ENCODE results near the gene NSMCE4A.
"Not testable (repeated sequence)": the region's sequence is repeated elsewhere in the genome, so short reads cannot be mapped to it uniquely, and the experiment has no call there.

The NSMCE4A gene

DNA sequence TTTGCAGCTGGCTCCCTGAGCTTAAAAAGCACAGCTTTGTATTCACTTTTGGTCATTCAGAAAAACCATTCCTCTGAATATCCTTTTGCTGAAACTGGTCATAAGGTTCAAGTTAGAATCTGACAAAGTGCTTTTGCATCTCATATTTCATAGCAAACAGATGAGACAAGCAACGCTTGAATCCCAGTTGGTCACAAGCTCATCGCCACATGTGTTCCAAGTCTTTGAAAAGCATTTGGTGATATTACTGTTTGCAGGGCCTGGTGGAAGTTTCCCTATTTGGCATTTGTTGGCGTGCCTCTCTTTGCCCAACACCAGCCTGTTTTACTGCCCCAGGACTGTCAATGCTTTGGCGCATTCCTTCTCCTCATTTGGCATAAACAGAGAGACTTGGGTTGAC, 24.3 kb upstream of the NSMCE4A start:
- peaks cover 4 to 11% of the 10 kb centered on the region in 2 experiments for H3K27me3 ChIP-seq (ENCODE audit: control insufficient read depth in 1 of 2, insufficient read depth in 1 of 2, low read length in 2 of 2)

DNA sequence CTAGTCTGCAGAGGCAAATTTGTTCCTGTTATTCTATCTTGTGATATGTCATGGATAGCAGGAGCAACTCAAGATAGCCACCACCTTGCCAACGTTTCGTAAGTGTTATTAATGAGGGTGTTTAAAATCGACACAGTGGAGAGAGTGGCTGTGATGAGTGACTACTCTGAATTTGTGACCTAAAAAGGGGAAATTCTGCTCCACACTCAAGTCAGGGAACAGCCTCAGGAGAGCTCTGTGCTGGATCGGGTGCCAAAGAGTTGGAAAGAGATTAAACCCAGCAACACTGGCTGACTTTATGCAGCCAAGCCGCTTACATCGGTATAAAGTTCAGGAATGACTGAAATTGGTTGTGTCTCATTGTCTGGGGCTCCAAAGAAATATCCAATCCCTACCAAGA, 23.4 kb upstream of the NSMCE4A start:
- H3K27me3 ChIP-seq (ENCODE audit: control insufficient read depth in 1 of 2, insufficient read depth in 1 of 2, low read length in 2 of 2), result peaks cover 4 to 11% of the 10 kb centered on the region in 2 experiments
- no peak overlapping the region for H2BK12ac ChIP-seq (ENCODE audit: low read length in 2 of 2)
- H3K23ac ChIP-seq (ENCODE audit: low read length in 2 of 2), result no peak overlapping the region
- H3K79me1 ChIP-seq (replicated peaks; ENCODE audit: low read length, poor library complexity, severe bottlenecking), result no peaks in the 10 kb centered on the region
- peak overlapping the region in 1 of 2 experiments; percentile 57 for H3K4me3 ChIP-seq (ENCODE audit: insufficient read depth in 1 of 2, low read depth in 1 of 2, low read length in 2 of 2)
- H3K36me3 ChIP-seq (ENCODE audit: control insufficient read depth in 1 of 2, insufficient read depth in 2 of 2, low read depth in 1 of 2, low read length in 2 of 2), result no peaks in the 10 kb centered on the region
- H2BK120ac ChIP-seq (ENCODE audit: low read depth, low read length), result no peak overlapping the region
- no peak overlapping the region for H3K27ac ChIP-seq (ENCODE audit: low read length, poor library complexity, severe bottlenecking)
- H3K9ac ChIP-seq (ENCODE audit: low read length), result peak overlapping the region; percentile 62
- 92% methylated on average over 6 of the region's 6 CpGs for WGBS
- H3K9me3 ChIP-seq (ENCODE audit: control insufficient read depth, low read length), result peaks cover 16% of the 10 kb centered on the region
- H3K18ac ChIP-seq (ENCODE audit: low read depth in 1 of 2, low read length in 2 of 2), result no peak overlapping the region
- no peak overlapping the region for H2BK15ac ChIP-seq (ENCODE audit: low read depth, poor library complexity, severe bottlenecking)
- no peaks in the 10 kb centered on the region for H3K4me1 ChIP-seq (ENCODE audit: control insufficient read depth, insufficient read depth, low read depth, low read length)
- H4K91ac ChIP-seq (ENCODE audit: low read length), result no peak overlapping the region
- H2BK5ac ChIP-seq (ENCODE audit: low read depth, low read length, poor library complexity, severe bottlenecking), result no peak overlapping the region
- no peak overlapping the region for H2AFZ ChIP-seq (ENCODE audit: low read depth, low read length)
- no peak overlapping the region for H4K8ac ChIP-seq (ENCODE audit: low read length)
- no peak overlapping the region for H2AK5ac ChIP-seq (ENCODE audit: low read length, severe bottlenecking)
- no peak overlapping the region for H3K14ac ChIP-seq (ENCODE audit: low read length in 2 of 2)
- DNase-seq, result no peak
- no peak overlapping the region for H3K4me2 ChIP-seq (ENCODE audit: low read length, poor library complexity, severe bottlenecking)
- no peak overlapping the region for H3K4ac ChIP-seq (ENCODE audit: low read depth in 1 of 2, low read length in 2 of 2)

More for the DNA sequence above, 24.3 kb upstream of the NSMCE4A start:
- no peak overlapping the region for H2BK120ac ChIP-seq (ENCODE audit: low read depth, low read length)
- H3K4ac ChIP-seq (ENCODE audit: low read depth in 1 of 2, low read length in 2 of 2), result no peak overlapping the region
- H4K8ac ChIP-seq (ENCODE audit: low read length), result no peak overlapping the region
- DNase-seq, result no peak
- H2AK5ac ChIP-seq (ENCODE audit: low read length, severe bottlenecking), result no peak overlapping the region
- no peaks in the 10 kb centered on the region for H3K36me3 ChIP-seq (ENCODE audit: control insufficient read depth in 1 of 2, insufficient read depth in 2 of 2, low read depth in 1 of 2, low read length in 2 of 2)
- H3K4me3 ChIP-seq (ENCODE audit: insufficient read depth in 1 of 2, low read depth in 1 of 2, low read length in 2 of 2), result no peak overlapping the region
- no peak overlapping the region for H3K23ac ChIP-seq (ENCODE audit: low read length in 2 of 2)
- no peak overlapping the region for H4K91ac ChIP-seq (ENCODE audit: low read length)
- no peaks in the 10 kb centered on the region for H3K4me1 ChIP-seq (ENCODE audit: control insufficient read depth, insufficient read depth, low read depth, low read length)
- H2BK5ac ChIP-seq (ENCODE audit: low read depth, low read length, poor library complexity, severe bottlenecking), result no peak overlapping the region
- H3K9ac ChIP-seq (ENCODE audit: low read length), result peak overlapping the region; percentile 62
- H3K18ac ChIP-seq (ENCODE audit: low read depth in 1 of 2, low read length in 2 of 2), result no peak overlapping the region
- H2BK15ac ChIP-seq (ENCODE audit: low read depth, poor library complexity, severe bottlenecking), result no peak overlapping the region
- 99% methylated on average over 4 of the region's 4 CpGs for WGBS
- no peak overlapping the region for H2AFZ ChIP-seq (ENCODE audit: low read depth, low read length)
- H3K79me1 ChIP-seq (replicated peaks; ENCODE audit: low read length, poor library complexity, severe bottlenecking), result no peaks in the 10 kb centered on the region
- H3K14ac ChIP-seq (ENCODE audit: low read length in 2 of 2), result no peak overlapping the region
- H3K4me2 ChIP-seq (ENCODE audit: low read length, poor library complexity, severe bottlenecking), result no peak overlapping the region
- no peak overlapping the region for H2BK12ac ChIP-seq (ENCODE audit: low read length in 2 of 2)
- no peak overlapping the region for H3K27ac ChIP-seq (ENCODE audit: low read length, poor library complexity, severe bottlenecking)
- H3K9me3 ChIP-seq (ENCODE audit: control insufficient read depth, low read length), result peaks cover 16% of the 10 kb centered on the region

DNA sequence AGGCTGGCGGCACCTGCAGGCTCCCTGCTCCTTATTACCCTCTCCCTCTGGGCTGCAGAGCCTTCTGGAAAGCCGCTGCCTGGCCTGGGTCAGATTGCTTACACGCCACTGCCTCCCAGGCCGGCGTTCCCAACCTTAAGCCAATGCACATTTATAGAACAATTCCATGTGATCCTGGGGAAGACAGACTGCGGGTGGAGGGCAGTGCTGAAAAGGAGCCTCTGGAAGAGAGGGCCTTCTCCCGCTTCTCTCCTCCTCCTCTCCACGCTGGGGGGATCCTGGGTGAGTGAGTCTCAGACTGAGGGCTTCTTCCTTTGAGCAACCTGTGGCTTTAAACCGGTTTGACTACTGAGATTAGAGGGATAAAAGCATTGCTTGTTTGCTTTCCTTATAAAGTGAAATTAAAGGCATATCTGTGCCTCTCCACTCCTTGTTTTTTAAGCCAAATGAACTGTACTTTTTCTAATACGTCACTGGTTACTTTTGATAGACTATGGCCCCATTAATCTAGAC, 19.5 kb upstream of the NSMCE4A start:
- Histone ChIP-seq H2BK15ac (ENCODE audit: low read depth, poor library complexity, severe bottlenecking) (no peak overlapping the region), H3K4me1 (ENCODE audit: control insufficient read depth, insufficient read depth, low read depth, low read length) (no peaks in the 10 kb centered on the region), H2BK120ac (ENCODE audit: low read depth, low read length) (no peak overlapping the region), H2AK5ac (ENCODE audit: low read length, severe bottlenecking) (no peak overlapping the region), H3K9ac (ENCODE audit: low read length) (no peak overlapping the region), H3K27me3 (ENCODE audit: control insufficient read depth in 1 of 2, insufficient read depth in 1 of 2, low read length in 2 of 2) (peaks cover 4 to 11% of the 10 kb centered on the region in 2 experiments), H3K4me2 (ENCODE audit: low read length, poor library complexity, severe bottlenecking) (no peak overlapping the region), H2BK12ac (ENCODE audit: low read length in 2 of 2) (no peak overlapping the region), H4K8ac (ENCODE audit: low read length) (no peak overlapping the region), H3K9me3 (ENCODE audit: control insufficient read depth, low read length) (no peaks in the 10 kb centered on the region), H3K36me3 (ENCODE audit: control insufficient read depth in 1 of 2, insufficient read depth in 2 of 2, low read depth in 1 of 2, low read length in 2 of 2) (no peaks in the 10 kb centered on the region), H3K23ac (ENCODE audit: low read length in 2 of 2) (no peak overlapping the region), H2BK5ac (ENCODE audit: low read depth, low read length, poor library complexity, severe bottlenecking) (no peak overlapping the region), H2AFZ (ENCODE audit: low read depth, low read length) (no peak overlapping the region), H3K79me1 (replicated peaks; ENCODE audit: low read length, poor library complexity, severe bottlenecking) (no peaks in the 10 kb centered on the region), H3K14ac (ENCODE audit: low read length in 2 of 2) (no peak overlapping the region), H3K4me3 (ENCODE audit: insufficient read depth in 1 of 2, low read depth in 1 of 2, low read length in 2 of 2) (no peak overlapping the region), H3K4ac (ENCODE audit: low read depth in 1 of 2, low read length in 2 of 2) (no peak overlapping the region), H3K18ac (ENCODE audit: low read depth in 1 of 2, low read length in 2 of 2) (no peak overlapping the region), H4K91ac (ENCODE audit: low read length) (no peak overlapping the region), H3K27ac (ENCODE audit: low read length, poor library complexity, severe bottlenecking) (no peak overlapping the region)
- DNase-seq, result no peak
- 75% methylated on average over 4 of the region's 10 CpGs for WGBS

- H3K4me1 ChIP-seq (ENCODE audit: control insufficient read depth, insufficient read depth, low read depth, low read length); H4K91ac ChIP-seq (ENCODE audit: low read length); H2AK5ac ChIP-seq (ENCODE audit: low read length, severe bottlenecking); H2BK15ac ChIP-seq (ENCODE audit: low read depth, poor library complexity, severe bottlenecking); H3K9ac ChIP-seq (ENCODE audit: low read length); DNase-seq; H3K36me3 ChIP-seq (ENCODE audit: control insufficient read depth in 1 of 2, insufficient read depth in 2 of 2, low read depth in 1 of 2, low read length in 2 of 2); H3K4me3 ChIP-seq (ENCODE audit: insufficient read depth in 1 of 2, low read depth in 1 of 2, low read length in 2 of 2); H3K27me3 ChIP-seq (ENCODE audit: control insufficient read depth in 1 of 2, insufficient read depth in 1 of 2, low read length in 2 of 2); H2BK120ac ChIP-seq (ENCODE audit: low read depth, low read length); H3K18ac ChIP-seq (ENCODE audit: low read depth in 1 of 2, low read length in 2 of 2); H2AFZ ChIP-seq (ENCODE audit: low read depth, low read length); H2BK12ac ChIP-seq (ENCODE audit: low read length in 2 of 2); H3K4ac ChIP-seq (ENCODE audit: low read depth in 1 of 2, low read length in 2 of 2); H3K4me2 ChIP-seq (ENCODE audit: low read length, poor library complexity, severe bottlenecking); H3K9me3 ChIP-seq (ENCODE audit: control insufficient read depth, low read length); H2BK5ac ChIP-seq (ENCODE audit: low read depth, low read length, poor library complexity, severe bottlenecking); H3K14ac ChIP-seq (ENCODE audit: low read length in 2 of 2); H3K27ac ChIP-seq (ENCODE audit: low read length, poor library complexity, severe bottlenecking); H4K8ac ChIP-seq (ENCODE audit: low read length); H3K79me1 ChIP-seq (replicated peaks; ENCODE audit: low read length, poor library complexity, severe bottlenecking); H3K23ac ChIP-seq (ENCODE audit: low read length in 2 of 2): not testable (repeated sequence)
- 81% methylated on average over 4 of the region's 4 CpGs for WGBS
Observed at GRCh38 chr10:121991727-121992126, 16.7 kb upstream of the NSMCE4A start.
